HG02885 (cell line): ENCODE data around the gene GRIN2A.

Experiments used
- ATAC-seq: cut with Tn5 transposase; IDR thresholded peaks from one replicate; pipeline ENCODE4 v1.9.1; 2021; ENCODE audit warnings: mild to moderate bottlenecking; ENCODE audit not compliant: unreplicated experiment, poor library complexity

Gene GRIN2A

GRCh38 chr16:9840761-9841665 lies 341.2 kb downstream of the GRIN2A start:
- ATAC-seq = peak; percentile 82

GRCh38 chr16:9837481-9837880 lies 344.7 kb downstream of the GRIN2A start:
- no peak for ATAC-seq

GRCh38 chr16:9836118-9836736 lies 346.0 kb downstream of the GRIN2A start:
- no peak for ATAC-seq

GRCh38 chr16:9827062-9827752 lies 355.0 kb downstream of the GRIN2A start:
- ATAC-seq = no peak

GRCh38 chr16:9826656-9827055 lies 355.6 kb downstream of the GRIN2A start:
- no peak for ATAC-seq

- ATAC-seq = no peak
These were observed 357.8 kb downstream of the GRIN2A start for GRCh38 chr16:9824200-9825068.

- ATAC-seq = no peak
These were observed 358.7 kb downstream of the GRIN2A start for GRCh38 chr16:9823510-9823909.

GRCh38 chr16:9821970-9822369 lies 360.3 kb downstream of the GRIN2A start:
- no peak for ATAC-seq

GRCh38 chr16:9821331-9821730 lies 360.9 kb downstream of the GRIN2A start:
- no peak for ATAC-seq

- ATAC-seq = no peak
These were observed 361.6 kb downstream of the GRIN2A start for GRCh38 chr16:9820476-9821246.

- ATAC-seq = no peak
These were observed 363.5 kb downstream of the GRIN2A start for GRCh38 chr16:9818702-9819101.

GRCh38 chr16:9817586-9817985 lies 364.6 kb downstream of the GRIN2A start:
- ATAC-seq = no peak

GRCh38 chr16:9816644-9817043 lies 365.6 kb downstream of the GRIN2A start:
- ATAC-seq = no peak

GRCh38 chr16:9813665-9814064 lies 368.6 kb downstream of the GRIN2A start:
- ATAC-seq = no peak

GRCh38 chr16:9808210-9808609 lies 374.0 kb downstream of the GRIN2A start:
- no peak for ATAC-seq

- no peak for ATAC-seq
These were observed 374.9 kb downstream of the GRIN2A start for GRCh38 chr16:9807302-9807701.

- no peak for ATAC-seq
These were observed 377.1 kb downstream of the GRIN2A start for GRCh38 chr16:9805109-9805508.

GRCh38 chr16:9802160-9802559 lies 380.1 kb downstream of the GRIN2A start:
- ATAC-seq = no peak

GRCh38 chr16:9801651-9802050 lies 380.6 kb downstream of the GRIN2A start:
- ATAC-seq = no peak
